Activated T-cell treated with anti-CD3 and anti-CD28 coated beads, Interleukin-2, amount 50 U/mL, for 4 hours (primary cell): ENCODE results near the gene COPB1. TPM values are rescaled to one million over a fixed set of nuclear protein-coding genes. Genes with fewer than 3 reads are reported as not detected.

Source experiments
- ATAC-seq, 2 donors: fragments of 200-7000 bp; cut with Tn5 transposase; one replicate each; pipeline ENCODE4 v1.10.0; 2021
- DNase-seq: peaks from one replicate; pipeline ENCODE4 v3.0.0-alpha.2; 2020
- H3K27me3 Mint-ChIP-seq: one replicate; pipeline ENCODE4 v1.8.0; 2021; ENCODE audit warnings: low read depth, mixed read lengths
- H3K36me3 Mint-ChIP-seq: one replicate; pipeline ENCODE4 v1.8.0; 2022; ENCODE audit warnings: mixed read lengths; ENCODE audit not compliant: insufficient read depth
- H3K4me1 Mint-ChIP-seq: one replicate; pipeline ENCODE4 v1.8.0; 2021; ENCODE audit warnings: low read depth, mixed read lengths
- H3K4me3 Mint-ChIP-seq: one replicate; pipeline ENCODE4 v1.8.0; 2021; ENCODE audit warnings: mild to moderate bottlenecking, moderate library complexity, mixed read lengths
- H3K9me3 Mint-ChIP-seq: one replicate; pipeline ENCODE4 v1.8.0; 2021; ENCODE audit warnings: mixed read lengths
- total RNA-seq, 3 donors: library from RNA; stranded (reverse); gene quantifications; one replicate each; pipeline ENCODE4 v1.2.1, GENCODE V29; 2021

Gene COPB1
- total RNA-seq, 3 donors from 2014 or later = 102 to 123 (median 104) TPM

GRCh38 chr11:14425621-14426020 is 74.0 kb downstream of the COPB1 start:
- Mint-ChIP-seq H3K27me3 (no peaks in the 10 kb centered on the region), H3K4me3 (no peak overlapping the region), H3K36me3 (peaks cover 11% of the 10 kb centered on the region), H3K4me1 (no peaks in the 10 kb centered on the region), H3K9me3 (peaks cover 7% of the 10 kb centered on the region)
- DNase-seq (no peak), ATAC-seq (no peak)

- no peaks in the 10 kb centered on the region for H3K9me3 Mint-ChIP-seq
- no peaks in the 10 kb centered on the region for H3K4me1 Mint-ChIP-seq
- no peak overlapping the region for H3K4me3 Mint-ChIP-seq
- DNase-seq = no peak
- H3K27me3 Mint-ChIP-seq = no peaks in the 10 kb centered on the region
- no peak for ATAC-seq
- H3K36me3 Mint-ChIP-seq = peaks cover 5% of the 10 kb centered on the region
Observed at GRCh38 chr11:14424096-14424495, 75.5 kb downstream of the COPB1 start.

GRCh38 chr11:14423633-14424032 is 76.0 kb downstream of the COPB1 start:
- no peaks in the 10 kb centered on the region for H3K4me1 Mint-ChIP-seq
- H3K36me3 Mint-ChIP-seq = peaks cover 5% of the 10 kb centered on the region

GRCh38 chr11:14422814-14423182 is 76.8 kb downstream of the COPB1 start:
- H3K27me3 Mint-ChIP-seq = no peaks in the 10 kb centered on the region
- peaks cover 5% of the 10 kb centered on the region for H3K36me3 Mint-ChIP-seq
- DNase-seq = no peak
- no peaks in the 10 kb centered on the region for H3K9me3 Mint-ChIP-seq
- H3K4me1 Mint-ChIP-seq = no peaks in the 10 kb centered on the region
- ATAC-seq = peak in 1 of 2 donors; percentile 25
- H3K4me3 Mint-ChIP-seq = no peak overlapping the region

More at GRCh38 chr11:14423633-14424032, 76.0 kb downstream of the COPB1 start:
- ATAC-seq = no peak
- DNase-seq = no peak
- no peak overlapping the region for H3K4me3 Mint-ChIP-seq
- no peaks in the 10 kb centered on the region for H3K9me3 Mint-ChIP-seq
- no peaks in the 10 kb centered on the region for H3K27me3 Mint-ChIP-seq

GRCh38 chr11:14422052-14422813 is 77.4 kb downstream of the COPB1 start:
- Mint-ChIP-seq H3K4me1 (no peaks in the 10 kb centered on the region), H3K36me3 (peaks cover 5% of the 10 kb centered on the region), H3K4me3 (no peak overlapping the region), H3K27me3 (no peaks in the 10 kb centered on the region), H3K9me3 (no peaks in the 10 kb centered on the region)
- DNase-seq (no peak), ATAC-seq (no peak)

GRCh38 chr11:14420223-14420622 is 79.4 kb downstream of the COPB1 start:
- Mint-ChIP-seq H3K9me3 (no peaks in the 10 kb centered on the region), H3K36me3 (no peaks in the 10 kb centered on the region), H3K4me3 (no peak overlapping the region), H3K4me1 (peaks cover 13% of the 10 kb centered on the region), H3K27me3 (no peaks in the 10 kb centered on the region)
- DNase-seq (no peak), ATAC-seq (no peak)

GRCh38 chr11:14418801-14419417 is 80.7 kb downstream of the COPB1 start:
- Mint-ChIP-seq H3K27me3 (no peaks in the 10 kb centered on the region), H3K4me3 (no peak overlapping the region), H3K9me3 (no peaks in the 10 kb centered on the region), H3K4me1 (peaks cover 24% of the 10 kb centered on the region), H3K36me3 (no peaks in the 10 kb centered on the region)
- ATAC-seq = no peak
- no peak for DNase-seq

GRCh38 chr11:14417617-14418374 is 81.8 kb downstream of the COPB1 start:
- DNase-seq = no peak
- Mint-ChIP-seq H3K4me1 (peaks cover 31% of the 10 kb centered on the region), H3K36me3 (no peaks in the 10 kb centered on the region), H3K27me3 (no peaks in the 10 kb centered on the region), H3K9me3 (no peaks in the 10 kb centered on the region), H3K4me3 (no peak overlapping the region)
- ATAC-seq = no peak

GRCh38 chr11:14417186-14417585 is 82.4 kb downstream of the COPB1 start:
- no peaks in the 10 kb centered on the region for H3K9me3 Mint-ChIP-seq
- H3K4me3 Mint-ChIP-seq = no peak overlapping the region
- ATAC-seq (no peak), DNase-seq (no peak)
- H3K4me1 Mint-ChIP-seq = peaks cover 33% of the 10 kb centered on the region
- H3K36me3 Mint-ChIP-seq = no peaks in the 10 kb centered on the region
- H3K27me3 Mint-ChIP-seq = no peaks in the 10 kb centered on the region

GRCh38 chr11:14414470-14415461 is 84.8 kb downstream of the COPB1 start:
- H3K4me1 Mint-ChIP-seq = peaks cover 37% of the 10 kb centered on the region
- H3K27me3 Mint-ChIP-seq = no peaks in the 10 kb centered on the region
- DNase-seq (peak; percentile 69), ATAC-seq (peak; percentile 98)
- no peaks in the 10 kb centered on the region for H3K36me3 Mint-ChIP-seq
- no peaks in the 10 kb centered on the region for H3K9me3 Mint-ChIP-seq
- H3K4me3 Mint-ChIP-seq = peak overlapping the region; percentile 39

GRCh38 chr11:14413307-14414069 is 86.1 kb downstream of the COPB1 start:
- H3K4me3 Mint-ChIP-seq = no peak overlapping the region
- no peak for ATAC-seq
- no peaks in the 10 kb centered on the region for H3K9me3 Mint-ChIP-seq
- H3K4me1 Mint-ChIP-seq = peaks cover 38% of the 10 kb centered on the region
- no peaks in the 10 kb centered on the region for H3K36me3 Mint-ChIP-seq
- no peaks in the 10 kb centered on the region for H3K27me3 Mint-ChIP-seq
- no peak for DNase-seq

- H3K27me3 Mint-ChIP-seq = no peaks in the 10 kb centered on the region
- H3K4me3 Mint-ChIP-seq = no peak overlapping the region
- no peaks in the 10 kb centered on the region for H3K9me3 Mint-ChIP-seq
- H3K4me1 Mint-ChIP-seq = peaks cover 37% of the 10 kb centered on the region
- no peak for ATAC-seq
- H3K36me3 Mint-ChIP-seq = no peaks in the 10 kb centered on the region
- DNase-seq = no peak
Observed at GRCh38 chr11:14411818-14412217, 87.8 kb downstream of the COPB1 start.

- Mint-ChIP-seq H3K4me3 (no peak overlapping the region), H3K36me3 (no peaks in the 10 kb centered on the region), H3K27me3 (no peaks in the 10 kb centered on the region), H3K4me1 (peaks cover 22% of the 10 kb centered on the region), H3K9me3 (no peaks in the 10 kb centered on the region)
- DNase-seq (no peak), ATAC-seq (no peak)
Observed at GRCh38 chr11:14409891-14410290, 89.7 kb downstream of the COPB1 start.
